ENCODE results near the gene ATF6.
"Not testable (repeated sequence)": the region's sequence is repeated elsewhere in the genome, so short reads cannot be mapped to it uniquely, and the experiment has no call there.

Gene ATF6

GRCh38 chr1:161820914-161821313 is 54.8 kb downstream of the ATF6 start:
- DNase-seq, result no peak
- TF ChIP-seq CTCF (IDR thresholded peaks at IDR 0.05; ENCODE audit: low read depth, low read length, missing control alignments), result no peak
- no peaks in the 10 kb centered on the region for H3K27me3 ChIP-seq (replicated peaks)
- in situ Hi-C loops (cut with HindIII; ENCODE audit: low pct_ligation_motif_present, low sequenced_read_pairs), result no loop called here
- H3K4me3 ChIP-seq (ENCODE audit: low read depth, low read length), result no peak overlapping the region
- no peak overlapping the region for H3K27ac ChIP-seq
- H3K36me3 ChIP-seq (replicated peaks), result no peaks in the 10 kb centered on the region

- Histone ChIP-seq H3K36me3 (replicated peaks) (no peaks in the 10 kb centered on the region), H3K4me3 (ENCODE audit: low read depth, low read length) (no peak overlapping the region), H3K27me3 (replicated peaks) (no peaks in the 10 kb centered on the region), H3K27ac (no peak overlapping the region)
- no peak for TF ChIP-seq CTCF (IDR thresholded peaks at IDR 0.05; ENCODE audit: low read depth, low read length, missing control alignments)
- DNase-seq, result no peak
- in situ Hi-C loops (cut with HindIII; ENCODE audit: low pct_ligation_motif_present, low sequenced_read_pairs), result no loop called here
These were observed 58.5 kb downstream of the ATF6 start for GRCh38 chr1:161824618-161825017.

- no peak overlapping the region for H3K4me3 ChIP-seq (ENCODE audit: low read depth, low read length)
- TF ChIP-seq CTCF (IDR thresholded peaks at IDR 0.05; ENCODE audit: low read depth, low read length, missing control alignments), result no peak
- H3K27me3 ChIP-seq (replicated peaks), result no peaks in the 10 kb centered on the region
- DNase-seq, result no peak
- in situ Hi-C loops (cut with HindIII; ENCODE audit: low pct_ligation_motif_present, low sequenced_read_pairs), result no loop called here
- H3K36me3 ChIP-seq (replicated peaks), result no peaks in the 10 kb centered on the region
- H3K27ac ChIP-seq, result no peak overlapping the region
These were observed 59.7 kb downstream of the ATF6 start for GRCh38 chr1:161825831-161826230.

- Histone ChIP-seq H3K4me3 (ENCODE audit: low read depth, low read length) (no peak overlapping the region), H3K27ac (no peak overlapping the region), H3K27me3 (replicated peaks) (no peaks in the 10 kb centered on the region), H3K36me3 (replicated peaks) (no peaks in the 10 kb centered on the region)
- in situ Hi-C loops (cut with HindIII; ENCODE audit: low pct_ligation_motif_present, low sequenced_read_pairs), result no loop called here
- no peak for DNase-seq
- TF ChIP-seq CTCF (IDR thresholded peaks at IDR 0.05; ENCODE audit: low read depth, low read length, missing control alignments), result no peak
These were observed 60.4 kb downstream of the ATF6 start for GRCh38 chr1:161826478-161826877.

- no peak overlapping the region for H3K27ac ChIP-seq
- H3K27me3 ChIP-seq (replicated peaks), result no peaks in the 10 kb centered on the region
- TF ChIP-seq CTCF (IDR thresholded peaks at IDR 0.05; ENCODE audit: low read depth, low read length, missing control alignments), result no peak
- DNase-seq, result no peak
- H3K36me3 ChIP-seq (replicated peaks), result no peaks in the 10 kb centered on the region
- no peak overlapping the region for H3K4me3 ChIP-seq (ENCODE audit: low read depth, low read length)
- in situ Hi-C loops (cut with HindIII; ENCODE audit: low pct_ligation_motif_present, low sequenced_read_pairs), result no loop called here
These were observed 61.7 kb downstream of the ATF6 start for GRCh38 chr1:161827786-161828185.

- in situ Hi-C loops (cut with HindIII; ENCODE audit: low pct_ligation_motif_present, low sequenced_read_pairs); H3K36me3 ChIP-seq (replicated peaks); H3K27ac ChIP-seq; H3K27me3 ChIP-seq (replicated peaks); H3K4me3 ChIP-seq (ENCODE audit: low read depth, low read length); DNase-seq: not testable (repeated sequence)
These were observed 66.3 kb downstream of the ATF6 start for GRCh38 chr1:161832299-161832907.
